DMS 273 treated with DMSO at 0.1 percent for 48 hours (cell line): ENCODE results near the gene CCDC124.
"Not testable (repeated sequence)": the region's sequence is repeated elsewhere in the genome, so short reads cannot be mapped to it uniquely, and the experiment has no call there.

Source experiments
- DNase-seq: peaks from one replicate; lab custom pipeline; 2025; lab: John Stamatoyannopoulos, UW

CCDC124 gene

DNA sequence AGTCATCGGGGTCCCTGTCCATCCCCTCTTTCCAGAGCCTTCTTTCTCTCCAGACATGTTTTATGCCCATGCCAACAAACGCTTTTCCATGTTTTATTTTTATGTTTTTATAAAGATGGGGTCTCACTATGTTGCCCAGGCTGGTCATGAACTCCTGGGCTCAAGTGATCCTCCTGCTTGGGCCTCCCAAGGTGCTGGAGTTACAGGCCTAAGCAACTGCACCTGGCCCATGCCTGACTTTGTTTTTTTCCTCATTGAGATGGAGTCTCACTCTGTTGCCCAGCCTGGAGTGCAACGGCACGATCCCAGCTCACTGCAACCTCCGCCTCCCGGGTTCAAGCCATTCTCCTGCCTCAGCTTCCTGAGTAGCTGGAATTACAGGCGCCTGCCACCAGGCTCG lies 53.8 kb downstream of the CCDC124 start:
- not testable (repeated sequence) for DNase-seq

DNA sequence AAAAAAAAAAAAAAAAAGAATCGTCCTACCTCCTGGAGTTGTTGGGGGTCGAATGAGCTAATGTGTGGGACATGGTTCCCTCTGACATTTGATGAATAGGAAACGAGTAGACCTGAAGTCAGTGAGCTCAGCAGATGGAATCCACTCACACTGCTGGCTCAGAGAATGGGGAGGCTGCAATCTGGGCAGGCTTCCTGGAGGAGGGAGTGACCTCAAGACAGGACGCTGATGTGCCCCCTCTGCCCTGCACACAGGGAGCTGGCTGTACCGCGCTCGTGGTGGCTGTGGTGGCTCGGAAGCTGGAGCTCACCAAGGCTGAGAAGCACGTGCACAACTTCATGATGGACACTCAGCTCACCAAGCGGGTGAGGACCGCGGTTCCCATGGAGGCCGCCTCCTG lies 55.3 kb downstream of the CCDC124 start:
- DNase-seq = no peak

DNA sequence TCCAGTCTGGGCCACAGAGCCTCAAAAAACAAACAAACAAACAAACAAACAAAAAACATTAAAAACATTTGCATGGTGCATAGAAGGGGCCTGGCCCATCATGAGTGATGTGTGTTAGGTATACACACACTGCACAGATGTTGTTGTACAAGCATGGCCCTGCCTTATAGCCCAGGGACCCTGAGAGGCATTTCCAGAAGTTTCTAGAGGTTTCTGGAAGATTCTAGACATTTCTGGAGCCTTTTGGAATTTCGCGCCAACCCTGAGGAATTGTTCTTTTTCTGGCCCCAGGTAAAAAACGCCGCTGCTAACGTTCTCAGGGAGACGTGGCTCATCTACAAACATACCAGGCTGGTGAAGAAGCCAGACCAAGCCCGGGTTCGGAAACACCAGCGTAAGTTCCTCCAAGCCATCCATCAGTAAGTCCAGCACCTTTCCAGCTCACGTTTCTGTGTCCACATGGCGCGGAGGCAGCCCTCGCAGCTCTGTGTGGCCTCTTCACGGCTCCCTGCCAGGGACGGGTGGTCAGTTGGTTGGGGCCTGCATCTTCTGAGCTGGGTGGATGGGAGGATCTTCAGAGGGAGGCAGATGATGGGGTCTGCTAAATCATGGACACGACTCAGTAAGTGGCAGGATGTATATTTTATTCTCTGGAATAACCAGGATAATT lies 56.7 kb downstream of the CCDC124 start:
- no peak for DNase-seq

DNA sequence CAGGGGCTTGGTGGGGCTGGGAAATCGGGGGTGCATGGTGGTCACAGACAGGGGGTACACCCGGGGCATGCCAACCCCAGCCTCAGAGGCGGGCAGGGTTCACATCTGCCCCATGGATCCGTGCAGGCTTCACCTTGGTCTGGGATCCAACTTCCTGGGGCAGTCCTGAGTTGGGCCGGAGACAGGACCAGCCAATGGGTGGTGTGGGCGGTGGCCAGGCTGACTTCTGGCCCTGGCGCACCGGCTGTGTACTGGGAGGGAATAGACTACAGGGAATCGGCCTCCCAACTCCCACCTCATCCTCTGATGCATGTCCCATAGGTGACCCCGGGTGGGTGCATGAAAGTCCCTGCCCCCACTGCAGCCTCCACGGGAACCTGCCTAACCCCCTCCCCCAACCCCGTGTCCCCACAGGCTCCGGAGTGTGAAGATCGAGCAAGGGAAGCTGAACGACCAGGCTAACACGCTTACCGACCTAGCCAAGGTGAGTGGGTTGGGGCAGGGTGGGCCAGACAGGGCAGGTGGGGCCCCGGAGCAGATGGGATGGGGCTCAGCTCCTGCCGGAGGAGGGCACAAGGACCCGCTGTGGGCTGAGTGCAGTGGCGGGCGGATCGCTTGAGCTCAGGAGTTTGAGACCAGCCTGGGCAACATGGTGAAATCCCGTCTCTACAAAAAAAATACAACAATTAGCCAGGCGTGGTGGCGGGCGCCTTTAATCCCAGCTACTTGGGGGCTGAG lies 60.4 kb downstream of the CCDC124 start:
- DNase-seq = no peak
